Midbrain (tissue), 1 donor: ENCODE measurements around the gene SNAI1.
"Not testable (repeated sequence)": the region's sequence is repeated elsewhere in the genome, so short reads cannot be mapped to it uniquely, and the experiment has no call there.

Experiments
- DNase-seq: peaks from one replicate; lab custom pipeline; 2025; lab: John Stamatoyannopoulos, UW

The SNAI1 gene

DNA sequence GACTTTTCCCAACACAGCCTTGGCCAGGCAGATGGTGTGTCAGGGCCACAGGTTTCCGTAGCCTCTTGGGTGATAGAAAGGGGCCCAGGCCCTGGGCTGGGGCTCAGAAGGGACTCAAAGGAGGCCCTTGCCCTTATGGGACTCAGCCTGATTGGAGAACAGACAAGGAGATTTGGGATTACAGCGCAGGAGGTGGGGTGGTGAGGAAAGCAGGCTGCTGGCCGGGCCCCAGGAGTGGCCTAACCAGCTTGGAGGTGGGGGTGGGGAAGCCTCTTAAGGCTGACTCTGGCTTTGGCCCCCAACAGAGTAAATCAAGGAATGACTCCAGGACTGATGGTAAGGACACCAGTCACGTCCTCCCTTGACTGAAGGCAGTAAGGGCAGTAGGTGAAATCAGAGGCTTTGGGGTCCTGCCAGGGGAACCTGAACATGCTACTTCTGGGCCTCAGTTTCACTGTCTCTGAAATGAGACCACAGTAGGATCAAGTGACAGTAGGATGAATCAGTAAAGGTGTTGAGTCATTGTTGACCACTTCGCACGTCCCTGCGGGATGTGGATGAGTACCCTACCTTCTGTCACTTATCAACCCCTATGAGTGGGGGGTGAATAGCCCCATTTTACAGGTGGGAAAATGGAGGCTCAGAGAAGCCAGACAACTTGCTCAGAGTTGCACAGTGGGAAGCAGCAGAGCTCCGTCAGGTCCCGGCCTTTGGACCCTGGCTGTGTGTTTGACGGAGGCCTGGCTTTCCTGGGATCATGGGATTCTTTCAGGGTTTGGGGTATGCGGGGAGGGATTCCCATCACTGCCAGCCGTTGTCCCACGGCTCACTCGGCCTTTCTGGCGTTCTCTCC is 4.5 kb downstream of the SNAI1 start:
- no peak for DNase-seq

DNA sequence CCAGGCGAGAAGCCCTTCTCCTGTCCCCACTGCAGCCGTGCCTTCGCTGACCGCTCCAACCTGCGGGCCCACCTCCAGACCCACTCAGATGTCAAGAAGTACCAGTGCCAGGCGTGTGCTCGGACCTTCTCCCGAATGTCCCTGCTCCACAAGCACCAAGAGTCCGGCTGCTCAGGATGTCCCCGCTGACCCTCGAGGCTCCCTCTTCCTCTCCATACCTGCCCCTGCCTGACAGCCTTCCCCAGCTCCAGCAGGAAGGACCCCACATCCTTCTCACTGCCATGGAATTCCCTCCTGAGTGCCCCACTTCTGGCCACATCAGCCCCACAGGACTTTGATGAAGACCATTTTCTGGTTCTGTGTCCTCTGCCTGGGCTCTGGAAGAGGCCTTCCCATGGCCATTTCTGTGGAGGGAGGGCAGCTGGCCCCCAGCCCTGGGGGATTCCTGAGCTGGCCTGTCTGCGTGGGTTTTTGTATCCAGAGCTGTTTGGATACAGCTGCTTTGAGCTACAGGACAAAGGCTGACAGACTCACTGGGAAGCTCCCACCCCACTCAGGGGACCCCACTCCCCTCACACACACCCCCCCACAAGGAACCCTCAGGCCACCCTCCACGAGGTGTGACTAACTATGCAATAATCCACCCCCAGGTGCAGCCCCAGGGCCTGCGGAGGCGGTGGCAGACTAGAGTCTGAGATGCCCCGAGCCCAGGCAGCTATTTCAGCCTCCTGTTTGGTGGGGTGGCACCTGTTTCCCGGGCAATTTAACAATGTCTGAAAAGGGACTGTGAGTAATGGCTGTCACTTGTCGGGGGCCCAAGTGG is 5.3 kb downstream of the SNAI1 start:
- no peak for DNase-seq

- DNase-seq: peak; percentile 28
These were observed 6.7 kb downstream of the SNAI1 start for GRCh38 chr20:49989234-49990065.

- peak; percentile 22 for DNase-seq
These were observed 7.5 kb downstream of the SNAI1 start for GRCh38 chr20:49990271-49990720.

GRCh38 chr20:49993301-49993751 is 10.5 kb downstream of the SNAI1 start:
- DNase-seq: no peak

DNA sequence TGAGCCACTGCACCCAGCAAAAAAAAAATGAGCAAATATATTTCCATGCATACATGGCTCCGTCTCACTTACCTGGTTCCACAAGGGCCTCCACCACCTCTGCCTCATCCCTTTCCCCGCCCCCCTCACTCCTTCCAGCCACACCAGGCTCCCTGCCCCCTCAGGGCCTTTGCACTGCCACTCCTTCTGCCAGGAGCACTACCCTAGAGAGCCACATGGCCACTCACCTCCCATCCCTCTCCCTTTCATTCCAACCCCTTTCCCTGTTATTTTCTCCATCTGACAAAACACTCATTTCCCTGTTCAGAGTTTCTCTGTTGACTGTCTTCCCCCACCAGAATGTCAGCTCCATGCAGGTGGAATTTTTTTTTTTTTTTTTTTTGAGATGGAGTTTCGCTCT is 12.8 kb downstream of the SNAI1 start:
- no peak for DNase-seq

DNA sequence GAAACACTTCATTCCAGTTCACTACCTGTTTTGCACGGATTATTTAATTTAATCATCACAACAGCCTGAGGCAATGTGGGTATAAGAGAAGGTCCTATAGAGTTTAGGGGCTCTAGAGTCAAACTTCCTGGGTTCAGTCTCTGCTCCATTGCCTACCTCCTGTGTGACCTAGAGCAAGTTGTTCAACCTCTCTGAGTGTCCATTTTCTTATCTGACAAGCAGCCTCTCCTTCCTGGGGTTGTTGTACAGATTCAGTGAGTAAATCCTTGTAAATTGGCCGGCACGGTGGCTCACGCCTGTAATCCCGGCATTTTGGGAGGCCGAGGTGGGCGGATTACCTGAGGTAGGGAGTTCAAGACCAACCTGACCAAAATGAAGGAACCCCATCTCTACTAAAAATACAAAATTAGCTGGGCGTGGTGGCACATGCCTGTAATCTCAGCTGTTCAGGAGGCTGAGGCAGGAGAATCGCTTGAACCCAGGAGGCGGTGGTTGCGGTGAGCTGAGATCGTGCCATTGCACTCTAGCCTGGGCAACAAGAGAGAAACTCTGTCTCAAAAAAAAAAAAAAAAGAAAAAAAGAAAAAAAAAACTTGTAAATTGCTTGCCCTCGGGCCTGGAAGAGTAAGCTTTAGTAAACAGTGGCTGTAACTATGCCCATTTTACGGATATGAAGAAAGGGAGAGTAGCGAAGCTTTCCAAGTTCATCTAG is 15.9 kb downstream of the SNAI1 start:
- DNase-seq: not testable (repeated sequence)

GRCh38 chr20:49999329-49999728 is 16.5 kb downstream of the SNAI1 start:
- no peak for DNase-seq

DNA sequence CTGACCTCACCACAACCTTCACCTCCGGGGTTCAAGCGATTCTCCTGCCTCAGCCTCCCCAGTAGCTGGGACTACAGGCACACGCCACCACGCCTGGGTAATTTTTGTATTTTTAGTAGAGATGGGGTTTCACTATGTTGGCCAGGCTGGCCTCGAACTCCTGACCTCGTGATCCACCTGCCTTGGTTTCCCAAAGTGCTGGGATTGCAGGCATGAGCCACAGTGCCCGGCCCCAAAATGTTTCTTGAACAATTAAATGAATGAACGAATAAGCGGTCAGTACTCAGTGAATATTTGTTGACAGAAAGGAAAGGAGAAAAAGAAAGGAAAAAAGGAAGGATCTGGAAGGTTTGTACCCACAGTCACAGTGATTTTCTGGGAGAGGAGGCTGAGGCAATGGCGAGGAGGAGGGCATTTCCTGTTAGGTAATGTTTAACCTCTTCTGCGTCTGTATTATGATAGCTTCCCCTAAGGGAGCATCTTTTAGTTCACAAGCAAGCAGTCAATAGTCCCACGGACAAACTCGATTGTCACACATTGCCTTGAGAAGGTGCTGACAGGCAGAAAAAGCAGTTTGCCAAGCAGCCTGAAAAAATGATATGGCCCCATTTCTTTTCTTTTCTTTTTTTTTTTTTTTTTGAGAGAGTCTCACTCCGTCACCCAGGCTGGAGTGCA is 17.9 kb downstream of the SNAI1 start:
- not testable (repeated sequence) for DNase-seq

DNA sequence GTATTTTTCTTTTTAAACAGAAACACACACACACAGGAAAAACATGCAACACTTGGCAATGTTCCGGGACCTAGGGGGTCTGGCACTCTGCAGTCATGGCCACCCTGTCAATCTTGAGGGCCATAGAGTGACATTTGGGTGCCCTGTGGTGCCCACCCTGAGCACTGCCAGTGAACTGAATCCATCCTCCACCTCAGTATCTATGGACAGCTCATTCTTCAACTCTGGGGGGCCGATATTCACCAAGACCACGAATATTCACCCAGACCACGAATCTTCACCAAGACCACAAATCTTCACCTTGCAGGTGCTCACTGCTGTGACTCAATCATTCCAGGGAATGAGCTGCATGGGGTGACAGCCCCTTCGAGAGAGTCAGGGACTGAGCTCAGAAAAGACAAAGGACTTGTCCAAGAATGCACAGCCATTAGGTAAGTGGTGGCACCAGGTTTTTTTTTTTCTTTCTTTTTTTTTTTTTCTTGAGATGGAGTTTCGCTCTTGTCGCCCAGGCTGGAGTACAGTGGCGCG is 19.1 kb downstream of the SNAI1 start:
- no peak for DNase-seq

GRCh38 chr20:50003253-50003656 is 20.5 kb downstream of the SNAI1 start:
- no peak for DNase-seq

DNA sequence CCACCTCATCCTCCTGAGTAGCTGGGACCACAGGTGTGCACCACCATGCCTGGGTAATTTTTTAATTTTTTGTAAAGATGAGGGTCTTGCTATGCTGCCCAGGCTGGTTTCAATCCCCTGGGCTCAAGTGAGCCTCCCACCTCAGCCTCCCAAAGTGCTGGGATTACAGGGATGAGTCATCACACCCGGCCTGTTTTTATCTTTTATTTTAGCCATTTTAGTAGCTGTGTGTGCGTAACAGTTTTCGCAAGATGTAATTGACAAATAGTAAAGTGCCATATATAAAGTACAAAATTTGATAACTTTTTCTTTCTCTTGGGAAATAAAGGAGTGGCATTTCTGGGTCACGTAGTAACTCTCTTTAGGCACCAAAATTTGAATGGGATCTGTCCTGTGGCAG is 21.4 kb downstream of the SNAI1 start:
- no peak for DNase-seq

DNA sequence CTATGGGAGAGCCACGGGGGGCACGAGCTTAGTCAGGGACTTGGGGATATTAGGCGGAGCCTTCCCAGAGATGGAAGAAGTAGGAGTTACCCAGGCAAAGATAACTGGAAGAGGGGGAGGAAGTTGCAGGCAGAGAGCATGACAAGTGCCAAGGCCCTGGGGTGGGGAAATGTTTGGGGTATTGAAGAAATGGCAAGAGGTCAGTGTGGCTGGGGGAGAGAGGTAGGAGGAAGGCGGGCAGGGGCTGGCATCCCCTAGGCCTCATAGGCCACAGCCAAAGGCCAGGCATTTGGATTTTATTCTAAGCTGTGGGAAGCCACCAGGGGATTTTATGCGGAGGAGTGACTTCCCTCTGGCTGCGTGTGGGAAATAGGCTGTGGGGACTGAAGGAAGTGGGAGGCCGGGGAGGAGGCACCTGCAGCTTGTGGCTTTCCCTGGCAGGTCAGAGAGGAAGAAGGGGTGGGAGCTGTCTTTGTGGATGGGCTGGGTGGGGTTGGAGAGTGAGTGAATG is 22.7 kb downstream of the SNAI1 start:
- no peak for DNase-seq

GRCh38 chr20:50007369-50007768 is 24.6 kb downstream of the SNAI1 start:
- DNase-seq: no peak

- DNase-seq: no peak
These were observed 25.2 kb downstream of the SNAI1 start for GRCh38 chr20:50008007-50008406.

DNA sequence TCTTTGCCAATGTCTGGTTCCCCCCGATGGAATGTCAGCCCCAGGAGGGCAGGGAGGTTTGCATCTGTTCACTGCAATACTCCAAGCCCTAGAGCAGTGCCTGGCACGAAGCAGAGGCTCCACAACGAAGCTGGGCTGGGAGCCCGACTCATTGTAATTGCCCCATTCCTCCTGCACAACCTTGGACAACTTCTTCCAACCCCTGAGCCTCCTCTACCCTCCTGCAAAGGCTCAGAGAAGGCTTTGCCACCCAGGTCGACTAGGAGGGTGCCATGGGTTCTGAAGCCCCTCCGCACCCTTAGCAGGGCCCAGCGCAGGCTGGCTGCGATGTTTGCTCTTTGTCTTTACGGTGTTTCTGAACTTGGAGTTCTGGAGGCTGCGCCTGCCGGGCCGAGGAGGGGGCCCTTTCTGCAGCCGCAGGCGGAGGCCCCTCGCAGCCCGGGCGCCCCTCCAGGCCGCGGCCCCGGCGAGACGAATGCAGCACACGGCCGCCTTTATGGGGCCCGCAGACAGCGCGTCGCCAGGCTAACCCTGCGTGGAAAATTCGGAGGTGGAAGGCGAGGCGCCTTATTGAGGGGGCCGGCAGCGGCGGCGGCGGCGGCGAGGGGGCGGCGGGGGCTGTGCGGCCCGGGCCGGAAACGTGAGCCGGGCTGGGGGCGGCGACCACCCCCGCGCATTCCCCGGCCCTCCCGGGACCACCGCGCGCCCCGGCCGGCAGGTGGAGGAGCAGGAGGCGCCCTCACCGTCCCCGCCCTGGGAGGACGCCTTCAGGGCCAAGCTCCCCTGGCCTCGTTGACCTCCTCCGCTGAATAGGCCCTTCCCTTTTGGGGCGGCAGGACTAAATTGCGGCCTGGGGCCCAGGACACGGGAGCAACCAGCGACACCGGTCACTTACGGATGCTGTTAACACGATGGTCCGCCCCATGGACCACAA is 27.0 kb downstream of the SNAI1 start:
- DNase-seq: no peak

DNA sequence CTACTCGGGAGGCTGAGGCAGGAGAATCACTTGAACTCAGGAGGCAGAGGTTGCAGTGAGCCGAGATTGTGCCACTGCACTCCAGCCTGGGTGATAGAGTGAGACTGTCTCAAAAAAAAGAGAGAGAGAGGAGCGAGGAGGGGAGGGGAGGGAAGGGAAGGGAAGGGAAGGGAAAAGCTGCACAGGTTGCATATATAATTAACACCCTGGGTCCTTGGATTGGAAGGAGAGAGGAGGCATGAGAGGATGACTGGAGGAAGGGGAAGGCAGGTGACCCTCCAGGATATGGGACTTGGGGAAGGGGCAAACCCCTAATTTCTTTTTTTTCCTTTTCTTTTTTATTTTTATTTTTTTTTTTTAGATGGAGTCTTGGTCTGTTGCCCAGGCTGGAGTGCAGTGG is 28.8 kb downstream of the SNAI1 start:
- not testable (repeated sequence) for DNase-seq

- no peak for DNase-seq
These were observed 29.8 kb downstream of the SNAI1 start for GRCh38 chr20:50012282-50013263.
